HG03378 (cell line): Measurements from ENCODE around the gene CCDC188.

Experiments
- ATAC-seq: cut with Tn5 transposase; IDR thresholded peaks from one replicate; pipeline ENCODE4 v1.9.1; 2021; ENCODE audit warnings: mild to moderate bottlenecking, moderate library complexity; ENCODE audit not compliant: unreplicated experiment

CCDC188 gene

GRCh38 chr22:20135806-20136602 is 14.9 kb downstream of the CCDC188 start:
- no peak for ATAC-seq

- ATAC-seq = no peak
Measured at GRCh38 chr22:20135265-20135664, 15.6 kb downstream of the CCDC188 start.

- no peak for ATAC-seq
Measured at GRCh38 chr22:20133930-20134549, 16.8 kb downstream of the CCDC188 start.

- ATAC-seq = no peak
Measured at GRCh38 chr22:20132686-20133246, 18.1 kb downstream of the CCDC188 start.

- ATAC-seq = no peak
Measured at GRCh38 chr22:20131859-20132685, 18.8 kb downstream of the CCDC188 start.

- no peak for ATAC-seq
Measured at GRCh38 chr22:20131597-20131858, 19.3 kb downstream of the CCDC188 start, which contains the start of gene ZDHHC8. Gene ZDHHC8 (plus strand): TSS chr22:20131804. CDS start chr22:20131948, 144 bp downstream.

GRCh38 chr22:20130731-20131596 is 19.9 kb downstream of the CCDC188 start:
- no peak for ATAC-seq

GRCh38 chr22:20130319-20130718 is 20.5 kb downstream of the CCDC188 start:
- ATAC-seq = no peak

- no peak for ATAC-seq
Measured at GRCh38 chr22:20129747-20130014, 21.2 kb downstream of the CCDC188 start.

- ATAC-seq = no peak
Measured at GRCh38 chr22:20128902-20129746, 21.7 kb downstream of the CCDC188 start.

GRCh38 chr22:20128619-20128901 is 22.3 kb downstream of the CCDC188 start:
- no peak for ATAC-seq

- ATAC-seq = no peak
Measured at GRCh38 chr22:20127869-20128618, 22.8 kb downstream of the CCDC188 start.

GRCh38 chr22:20127318-20127868 is 23.5 kb downstream of the CCDC188 start:
- ATAC-seq = no peak

- no peak for ATAC-seq
Measured at GRCh38 chr22:20126284-20127029, 24.4 kb downstream of the CCDC188 start.

GRCh38 chr22:20125201-20126174 is 25.4 kb downstream of the CCDC188 start:
- no peak for ATAC-seq

- no peak for ATAC-seq
Measured at GRCh38 chr22:20124083-20124787, 26.6 kb downstream of the CCDC188 start.
